Spleen (tissue), 11 donors: ENCODE measurements around the gene RASAL3. TPM values are rescaled to one million over a fixed set of nuclear protein-coding genes. Genes with fewer than 3 reads are reported as not detected.

Experiments
- DNase-seq: peaks from one replicate; pipeline ENCODE4 v3.0.0-alpha.2; 2020
- H3K27ac ChIP-seq, 8 donors: fragments of 200-600 bp; sonication (generic) in 7 of 8; 1 replicate in 4 of 8; 2 replicates in 4 of 8; pipeline versions ENCODE4 v1.5.0 to v1.8.0; 2016 to 2021; ENCODE audit warnings: inconsistent platforms in 4 of 8, mild to moderate bottlenecking in 4 of 8, moderate library complexity in 1 of 8
- H3K27me3 ChIP-seq, 7 donors: fragments of 200-600 bp; sonication (generic) in 6 of 7; replicated peaks in 1 of 7; 1 replicate in 4 of 7; 2 replicates in 3 of 7; pipeline versions ENCODE4 v1.5.0 to v1.8.0; 2016 to 2021; ENCODE audit warnings: inconsistent platforms in 3 of 7, mild to moderate bottlenecking in 1 of 7
- H3K36me3 ChIP-seq, 6 donors: fragments of 200-600 bp; sonication (generic) in 5 of 6; 1 replicate in 4 of 6; 2 replicates in 2 of 6; pipeline versions ENCODE4 v1.5.0 to v1.8.0; 2016 to 2021; ENCODE audit warnings: inconsistent platforms in 2 of 6
- H3K4me1 ChIP-seq, 6 donors: fragments of 200-600 bp; sonication (generic) in 5 of 6; 1 replicate in 3 of 6; 2 replicates in 3 of 6; pipeline versions ENCODE4 v1.5.0 to v1.8.0; 2016 to 2021; ENCODE audit warnings: inconsistent platforms in 3 of 6
- H3K4me3 ChIP-seq, 8 donors: fragments of 200-600 bp; sonication (generic) in 7 of 8; 1 replicate in 4 of 8; 2 replicates in 4 of 8; pipeline versions ENCODE4 v1.5.0 to v1.8.0; 2016 to 2021; ENCODE audit warnings: inconsistent platforms in 4 of 8, mild to moderate bottlenecking in 4 of 8, moderate library complexity in 2 of 8
- H3K9me3 ChIP-seq, 8 donors: fragments of 200-600 bp; sonication (generic) in 7 of 8; 1 replicate in 4 of 8; 2 replicates in 4 of 8; pipeline versions ENCODE4 v1.5.0 to v1.8.0; 2016 to 2021; ENCODE audit warnings: inconsistent platforms in 4 of 8
- CTCF ChIP-seq, 11 experiments: fragments of 200-600 bp in 7 of 11; fragments of 450-650 bp in 4 of 11; sonication (generic) in 4 of 11; IDR thresholded peaks in 8 of 11; conservative IDR thresholded peaks in 3 of 11; 1 replicate in 7 of 11; 2 replicates in 4 of 11; pipeline versions ENCODE4 v1.4.0 to v1.8.0; 2016 to 2021; ENCODE audit warnings: antibody characterized with exemption in 11 of 11, inconsistent platforms in 4 of 11, mild to moderate bottlenecking in 1 of 11
- POLR2A ChIP-seq, 3 donors: fragments of 450-650 bp; IDR thresholded peaks; one replicate each; pipeline ENCODE4 v1.5.1; 2017; ENCODE audit warnings: antibody characterized with exemption in 3 of 3, mild to moderate bottlenecking in 1 of 3
- POLR2AphosphoS5 ChIP-seq, 3 donors: sonication (generic); formaldehyde crosslinking; IDR thresholded peaks; one replicate each; pipeline ENCODE4 v1.5.1; 2017; ENCODE audit warnings: antibody characterized with exemption in 3 of 3
- whole genome bisulfite sequencing, 5 donors: extraction: QIAGEN DNeasy Blood & Tissue Kit in 3 of 5; methylation state at CpG; one replicate each; pipeline versions ENCODE4 v1.1.5 to v1.1.7; 2013 to 2018; 5-methylcytosine and 5-hydroxymethylcytosine counted together
- intact Hi-C: fragments of 100-400 bp; cut with DNase I; formaldehyde crosslinking; loops from one replicate; pipeline ENCODE4 v1.15.0; 2023; ENCODE audit warnings: low total_unique reads
- polyA plus RNA-seq, 3 donors: library from polyadenylated mRNA; stranded (reverse); fragments of 200-250 nt; gene quantifications; one replicate each; pipeline ENCODE4 v1.2.1, GENCODE V29; 2013
- total RNA-seq, 7 donors: library from RNA; depleted of rRNA in 3 of 7; stranded (reverse); fragments of >200 nt in 3 of 7; fragmentation: NEBNext Ultra II Directional in 4 of 7; extraction: Animal tissue kit (Norgen Biotek cat#: 25700) in 4 of 7; gene quantifications; one replicate each; pipeline versions ENCODE4 v1.1.0 to v1.2.1, GENCODE V29; 2016 to 2021
- donor health status: healthy with polysubstance abuse.
- donor health status: DM: no; HTN: no; CAD: no; lungs with moderate emphysema.
- donor health status: DM: no; HTN: no; CAD: no.
- donor health status: Bipolar disorder and iron deficiency.
- donor health status: healthy.
- donor health status: DM: no; HTN: no; CAD: no.
- donor health status: DM: yes; HTN: yes; CAD: no.

The RASAL3 gene
- total and polyA plus RNA-seq, 10 donors: 31.7 to 79.1 (median 62.2) TPM

- 81 to 91% (median 87%) methylated on average over 5 to 13 of the region's 13 CpGs for WGBS, 5 donors
- Histone ChIP-seq H3K27ac (no peak overlapping the region), H3K27me3 (no peaks in the 10 kb centered on the region), H3K9me3 (no peaks in the 10 kb centered on the region), H3K4me3 (no peak overlapping the region), H3K36me3 (peaks cover 0 to 55% (median 4%) of the 10 kb centered on the region in 6 donors), H3K4me1 (peaks cover 0 to 13% (median 0%) of the 10 kb centered on the region in 6 donors)
- DNase-seq: no peak
- intact Hi-C loops: no loop called here
- TF ChIP-seq POLR2AphosphoS5 (IDR thresholded peaks at IDR 0.05) (no peak), CTCF (IDR thresholded peaks at IDR 0.05 in 8 of 11, conservative IDR thresholded peaks at IDR 0.05 in 3 of 11) (no peak), POLR2A (IDR thresholded peaks at IDR 0.05) (no peak)
These were observed 22.0 kb downstream of the RASAL3 start for GRCh38 chr19:15442142-15442920.

GRCh38 chr19:15441317-15441716, 23.0 kb downstream of the RASAL3 start:
- WGBS, 5 donors: 49 to 89% (median 68%) methylated on average over 3 of the region's 3 CpGs
- no peak overlapping the region for H3K4me3 ChIP-seq
- peaks cover 0 to 50% (median 4%) of the 10 kb centered on the region in 6 donors for H3K36me3 ChIP-seq
- intact Hi-C loops: no loop called here
- peak overlapping the region in 1 of 8 donors; percentile 30 for H3K27ac ChIP-seq
- H3K9me3 ChIP-seq: no peaks in the 10 kb centered on the region
- TF ChIP-seq POLR2AphosphoS5 (IDR thresholded peaks at IDR 0.05) (no peak), CTCF (IDR thresholded peaks at IDR 0.05 in 8 of 11, conservative IDR thresholded peaks at IDR 0.05 in 3 of 11) (no peak), POLR2A (IDR thresholded peaks at IDR 0.05) (no peak)
- H3K4me1 ChIP-seq: peaks cover 0 to 2% (median 0%) of the 10 kb centered on the region in 6 donors
- H3K27me3 ChIP-seq: no peaks in the 10 kb centered on the region
- DNase-seq: no peak

- intact Hi-C loops: no loop called here
- Histone ChIP-seq H3K27me3 (no peaks in the 10 kb centered on the region), H3K9me3 (no peaks in the 10 kb centered on the region), H3K36me3 (peaks cover 0 to 38% (median 0%) of the 10 kb centered on the region in 6 donors), H3K4me3 (no peak overlapping the region), H3K27ac (no peak overlapping the region), H3K4me1 (no peaks in the 10 kb centered on the region)
- no peak for DNase-seq
- 89 to 95% (median 93%) methylated on average over 19 to 38 of the region's 38 CpGs for WGBS, 5 donors
- TF ChIP-seq POLR2A (IDR thresholded peaks at IDR 0.05) (no peak), POLR2AphosphoS5 (IDR thresholded peaks at IDR 0.05) (no peak), CTCF (IDR thresholded peaks at IDR 0.05 in 8 of 11, conservative IDR thresholded peaks at IDR 0.05 in 3 of 11) (no peak)
These were observed 24.3 kb downstream of the RASAL3 start for GRCh38 chr19:15439821-15440641.
